ENCODE data around the gene HMGB4.

HMGB4 gene

DNA sequence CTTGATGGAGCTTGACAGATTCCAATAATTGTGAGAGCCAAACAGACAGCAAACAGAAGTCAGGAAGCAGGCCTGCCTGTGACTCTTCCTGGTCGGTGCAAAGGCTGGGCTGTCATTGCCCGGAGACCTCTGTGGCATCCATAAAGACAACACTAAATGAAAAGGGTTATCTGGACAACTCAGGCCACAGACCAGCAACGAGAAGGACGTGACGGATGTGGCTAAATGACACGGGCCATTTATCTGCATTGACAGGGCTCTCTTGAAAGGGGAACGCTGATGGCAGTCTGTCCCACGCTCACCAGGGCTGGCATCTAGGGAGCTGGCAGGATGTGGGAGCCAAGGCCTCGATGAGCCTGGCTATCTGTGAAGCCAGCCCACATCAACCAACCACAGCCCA lies 35.0 kb downstream of the HMGB4 start:
- H3K27me3 Mint-ChIP-seq (ENCODE audit: low read depth, poor library complexity) = peaks cover 3% of the 10 kb centered on the region
- H3K36me3 Mint-ChIP-seq (ENCODE audit: low read depth) = no peaks in the 10 kb centered on the region
- TF ChIP-seq, protein P1, sequence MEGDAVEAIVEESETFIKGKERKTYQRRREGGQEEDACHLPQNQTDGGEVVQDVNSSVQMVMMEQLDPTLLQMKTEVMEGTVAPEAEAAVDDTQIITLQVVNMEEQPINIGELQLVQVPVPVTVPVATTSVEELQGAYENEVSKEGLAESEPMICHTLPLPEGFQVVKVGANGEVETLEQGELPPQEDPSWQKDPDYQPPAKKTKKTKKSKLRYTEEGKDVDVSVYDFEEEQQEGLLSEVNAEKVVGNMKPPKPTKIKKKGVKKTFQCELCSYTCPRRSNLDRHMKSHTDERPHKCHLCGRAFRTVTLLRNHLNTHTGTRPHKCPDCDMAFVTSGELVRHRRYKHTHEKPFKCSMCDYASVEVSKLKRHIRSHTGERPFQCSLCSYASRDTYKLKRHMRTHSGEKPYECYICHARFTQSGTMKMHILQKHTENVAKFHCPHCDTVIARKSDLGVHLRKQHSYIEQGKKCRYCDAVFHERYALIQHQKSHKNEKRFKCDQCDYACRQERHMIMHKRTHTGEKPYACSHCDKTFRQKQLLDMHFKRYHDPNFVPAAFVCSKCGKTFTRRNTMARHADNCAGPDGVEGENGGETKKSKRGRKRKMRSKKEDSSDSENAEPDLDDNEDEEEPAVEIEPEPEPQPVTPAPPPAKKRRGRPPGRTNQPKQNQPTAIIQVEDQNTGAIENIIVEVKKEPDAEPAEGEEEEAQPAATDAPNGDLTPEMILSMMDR (IDR thresholded peaks at IDR 0.05) = no peak
- no peaks in the 10 kb centered on the region for H3K9me3 Mint-ChIP-seq
- no peak overlapping the region for H3K4me3 Mint-ChIP-seq
- H3K4me1 Mint-ChIP-seq = peaks cover 7% of the 10 kb centered on the region
- no peak overlapping the region for H3K27ac Mint-ChIP-seq
- DNase-seq = no peak

DNA sequence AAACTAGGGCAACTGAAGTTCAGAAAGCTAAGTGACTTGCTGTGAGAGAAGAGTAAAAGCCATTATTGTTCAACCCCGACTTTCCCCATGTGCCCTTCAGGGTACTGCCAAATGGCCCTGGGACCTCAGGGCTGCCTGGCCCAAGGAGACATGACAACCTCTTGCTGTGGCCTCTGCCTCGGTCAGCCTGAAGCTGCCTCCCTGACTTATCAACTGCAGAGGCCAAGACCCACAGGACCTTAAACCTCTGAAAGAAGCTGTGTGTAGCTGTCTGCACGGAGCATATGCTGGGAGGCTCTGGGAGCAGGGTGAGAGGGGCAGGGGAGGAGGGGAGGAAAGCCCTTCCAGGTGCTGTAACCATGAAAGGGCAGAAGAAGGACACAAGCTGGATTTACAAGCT lies 35.9 kb downstream of the HMGB4 start:
- Mint-ChIP-seq H3K4me3 (no peak overlapping the region), H3K27me3 (ENCODE audit: low read depth, poor library complexity) (peaks cover 3% of the 10 kb centered on the region), H3K27ac (no peak overlapping the region), H3K9me3 (no peaks in the 10 kb centered on the region), H3K36me3 (ENCODE audit: low read depth) (no peaks in the 10 kb centered on the region), H3K4me1 (peaks cover 7% of the 10 kb centered on the region)
- DNase-seq = no peak
- TF ChIP-seq, protein P1 (IDR thresholded peaks at IDR 0.05) = no peak

GRCh38 chr1:33902486-33903209 lies 38.8 kb downstream of the HMGB4 start:
- TF ChIP-seq, protein P1 (IDR thresholded peaks at IDR 0.05) = no peak
- DNase-seq = no peak
- Mint-ChIP-seq H3K4me1 (peaks cover 7% of the 10 kb centered on the region), H3K4me3 (no peak overlapping the region), H3K27me3 (ENCODE audit: low read depth, poor library complexity) (peaks cover 3% of the 10 kb centered on the region), H3K9me3 (no peaks in the 10 kb centered on the region), H3K27ac (no peak overlapping the region), H3K36me3 (ENCODE audit: low read depth) (no peaks in the 10 kb centered on the region)

DNA sequence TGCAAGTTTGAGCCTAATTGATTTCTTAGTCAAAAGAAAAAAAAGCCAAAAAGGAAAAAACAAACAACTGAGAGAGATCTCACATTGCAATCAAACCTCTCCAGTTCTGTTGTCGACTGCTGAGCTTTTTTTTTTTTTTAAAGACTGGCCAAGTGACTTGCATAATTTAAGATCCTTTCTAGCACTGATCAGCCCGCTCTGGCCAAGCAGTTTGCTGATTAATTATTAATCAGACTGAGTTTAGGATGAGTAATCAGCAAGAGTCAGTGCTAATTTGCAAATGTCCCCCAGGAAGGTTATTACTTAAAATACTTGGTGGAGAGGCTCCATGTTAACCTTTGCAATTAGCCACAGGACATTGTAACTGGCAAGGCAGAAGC lies 39.3 kb downstream of the HMGB4 start:
- DNase-seq = no peak
- H3K4me1 Mint-ChIP-seq = peaks cover 7% of the 10 kb centered on the region
- no peak overlapping the region for H3K27ac Mint-ChIP-seq
- no peaks in the 10 kb centered on the region for H3K9me3 Mint-ChIP-seq
- H3K4me3 Mint-ChIP-seq = no peak overlapping the region
- TF ChIP-seq, protein P1 (IDR thresholded peaks at IDR 0.05) = no peak
- H3K27me3 Mint-ChIP-seq (ENCODE audit: low read depth, poor library complexity) = peaks cover 3% of the 10 kb centered on the region
- no peaks in the 10 kb centered on the region for H3K36me3 Mint-ChIP-seq (ENCODE audit: low read depth)

DNA sequence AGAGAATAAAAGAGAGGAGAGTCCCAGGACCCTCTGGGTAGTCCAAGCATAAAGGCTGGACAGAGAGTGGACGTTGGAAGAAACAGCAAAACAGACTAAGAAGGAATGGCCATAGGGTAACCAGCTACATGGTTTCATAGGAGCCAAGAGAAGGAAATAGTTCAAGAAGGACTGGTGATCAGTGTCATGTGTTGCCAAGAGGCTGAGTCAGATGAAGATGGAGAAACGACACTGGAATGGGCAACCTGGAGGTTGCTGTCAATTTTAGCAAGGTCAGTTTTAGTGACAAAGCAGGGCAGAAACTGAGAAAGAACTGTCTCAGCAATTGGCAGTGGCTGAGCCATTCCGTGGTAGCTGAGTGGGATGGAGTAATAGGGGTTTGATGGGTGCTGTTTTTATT lies 41.4 kb downstream of the HMGB4 start:
- H3K27me3 Mint-ChIP-seq (ENCODE audit: low read depth, poor library complexity) = no peaks in the 10 kb centered on the region

More for the DNA sequence above, 41.4 kb downstream of the HMGB4 start:
- no peak overlapping the region for H3K4me3 Mint-ChIP-seq
- no peak for DNase-seq
- H3K4me1 Mint-ChIP-seq = peaks cover 7% of the 10 kb centered on the region
- H3K9me3 Mint-ChIP-seq = no peaks in the 10 kb centered on the region
- H3K27ac Mint-ChIP-seq = no peak overlapping the region
- TF ChIP-seq, protein P1 (IDR thresholded peaks at IDR 0.05) = no peak
- no peaks in the 10 kb centered on the region for H3K36me3 Mint-ChIP-seq (ENCODE audit: low read depth)
